H1 (cell line): ENCODE data around the gene DNAJB7. TPM values are rescaled to one million over a fixed set of nuclear protein-coding genes. Genes with fewer than 3 reads are reported as not detected.

Source experiments
- CTCF ChIA-PET: fragments of 300-600 bp; sonication (Branson Sonifier 250); formaldehyde crosslinking; loops from one replicate; lab custom pipeline; 2021; ENCODE audit not compliant: partially characterized antibody; lab: Charles Lee
- POLR2A ChIA-PET: fragments of 300-600 bp; sonication (Branson Sonifier 250); formaldehyde crosslinking; loops from one replicate; lab custom pipeline; 2021; ENCODE audit warnings: inconsistent platforms; ENCODE audit not compliant: partially characterized antibody; lab: Charles Lee
- DNase-seq, 2 experiments: peaks; one replicate each; pipeline versions ENCODE4 v3.0.0 to v3.0.0-alpha.2; 2010 to 2022; ENCODE audit warnings: low spot score in 2 of 2, low read depth in 1 of 2, mixed read lengths in 1 of 2
- FAIRE-seq: peaks from 2 replicates; lab custom pipeline; 2011; peaks lifted over from hg19 to GRCh38; lab: Jason Lieb, UNC
- H2AFZ ChIP-seq: 2 replicates; pipeline ENCODE4 v1.8.1; 2012; ENCODE audit warnings: low read length, inconsistent platforms
- H2AK5ac ChIP-seq: 2 replicates; pipeline ENCODE4 v1.6.1; 2013; ENCODE audit warnings: low read depth, low read length
- H2BK120ac ChIP-seq: replicated peaks from 2 replicates; pipeline ENCODE3; 2013; ENCODE audit warnings: low read depth, low read length, inconsistent platforms
- H2BK12ac ChIP-seq: 2 replicates; pipeline ENCODE4 v1.6.1; 2013; ENCODE audit warnings: low read depth, low read length
- H2BK15ac ChIP-seq: 2 replicates; pipeline ENCODE4 v1.6.1; 2013; ENCODE audit warnings: low read length
- H2BK20ac ChIP-seq: 2 replicates; pipeline ENCODE4 v1.6.1; 2013; ENCODE audit warnings: low read length
- H2BK5ac ChIP-seq: 2 replicates; pipeline ENCODE4 v1.6.1; 2013; ENCODE audit warnings: low read depth, low read length
- H3K14ac ChIP-seq: 2 replicates; pipeline ENCODE4 v1.6.1; 2013; ENCODE audit warnings: inconsistent platforms; ENCODE audit not compliant: insufficient read length
- H3K18ac ChIP-seq: 2 replicates; pipeline ENCODE4 v1.6.1; 2013; ENCODE audit warnings: low read length; ENCODE audit errors: extremely low read depth
- H3K23ac ChIP-seq: 2 replicates; pipeline ENCODE4 v1.6.1; 2013; ENCODE audit warnings: inconsistent platforms; ENCODE audit not compliant: insufficient read length
- H3K23me2 ChIP-seq: 2 replicates; pipeline ENCODE4 v1.6.1; 2013; ENCODE audit warnings: low read depth, low read length
- H3K27ac ChIP-seq: 2 replicates; pipeline ENCODE4 v1.6.1; 2011; ENCODE audit warnings: low read depth, low read length, inconsistent platforms
- H3K27me3 ChIP-seq, 4 experiments: replicated peaks in 1 of 4; 1 replicate in 1 of 4; 2 replicates in 3 of 4; pipeline versions ENCODE4 v1.6.1 to v1.8.1; 2011 to 2013; ENCODE audit warnings: low read length in 3 of 4, mild to moderate bottlenecking in 3 of 4, inconsistent platforms in 2 of 4, mixed read lengths in 2 of 4, moderate library complexity in 1 of 4; ENCODE audit not compliant: control insufficient read depth in 3 of 4, insufficient read depth in 3 of 4; ENCODE audit errors: extremely low read depth in 1 of 4
- H3K36me3 ChIP-seq, 4 experiments: 2 replicates each; pipeline versions ENCODE4 v1.6.1 to v1.8.1; 2011 to 2013; ENCODE audit warnings: mild to moderate bottlenecking in 4 of 4, low read length in 3 of 4, moderate library complexity in 2 of 4, control low read depth in 1 of 4, inconsistent platforms in 1 of 4; ENCODE audit not compliant: insufficient read depth in 4 of 4, control insufficient read depth in 2 of 4
- H3K4ac ChIP-seq: replicated peaks from 2 replicates; pipeline ENCODE3; 2013; ENCODE audit warnings: low read length, low read depth, mixed read lengths, inconsistent platforms; ENCODE audit not compliant: insufficient read length
- H3K4me1 ChIP-seq, 4 experiments: replicated peaks in 1 of 4; 1 replicate in 1 of 4; 2 replicates in 3 of 4; pipeline versions ENCODE4 v1.6.1 to v1.8.1; 2011 to 2013; ENCODE audit warnings: low read length in 3 of 4, inconsistent platforms in 2 of 4, mixed read lengths in 1 of 4; ENCODE audit not compliant: insufficient read depth in 4 of 4, control insufficient read depth in 3 of 4
- H3K4me2 ChIP-seq, 2 experiments: 2 replicates each; pipeline versions ENCODE4 v1.6.1 to v1.8.1; 2011 to 2013; ENCODE audit warnings: low read depth in 2 of 2, low read length in 2 of 2, control low read depth in 1 of 2, inconsistent platforms in 1 of 2, mild to moderate bottlenecking in 1 of 2; ENCODE audit not compliant: insufficient read depth in 1 of 2
- H3K4me3 ChIP-seq, 4 experiments: fragments of 200-600, 300-600 bp in 1 of 4; sonication (generic), shearing (Covaris generic), sonication (Bioruptor Twin) in 1 of 4; 2 replicates each; pipeline versions ENCODE4 v1.5.1 to v1.8.1; 2011 to 2016; ENCODE audit warnings: low read length in 4 of 4, low read depth in 3 of 4, control low read depth in 2 of 4, inconsistent platforms in 2 of 4, mild to moderate bottlenecking in 2 of 4, mixed read lengths in 1 of 4, moderate library complexity in 1 of 4; ENCODE audit not compliant: insufficient read depth in 2 of 4; ENCODE audit errors: extremely low read depth in 1 of 4
- H3K56ac ChIP-seq: replicated peaks from 2 replicates; pipeline ENCODE3; 2013; ENCODE audit warnings: low read depth, mild to moderate bottlenecking, mixed read lengths, low read length, inconsistent platforms; ENCODE audit not compliant: insufficient read length
- H3K79me1 ChIP-seq: 2 replicates; pipeline ENCODE4 v1.6.1; 2013; ENCODE audit warnings: low read depth, low read length, control low read depth
- H3K79me2 ChIP-seq, 2 experiments: 2 replicates each; pipeline versions ENCODE4 v1.6.1 to v1.8.1; 2012 to 2013; ENCODE audit warnings: low read length in 2 of 2, mild to moderate bottlenecking in 2 of 2, inconsistent platforms in 1 of 2; ENCODE audit not compliant: insufficient read depth in 2 of 2, control insufficient read depth in 1 of 2
- H3K9ac ChIP-seq, 4 experiments: replicated peaks in 1 of 4; 1 replicate in 1 of 4; 2 replicates in 3 of 4; pipeline versions ENCODE4 v1.6.1 to v1.8.1; 2011 to 2013; ENCODE audit warnings: low read depth in 3 of 4, low read length in 3 of 4, control low read depth in 2 of 4, mild to moderate bottlenecking in 2 of 4, moderate library complexity in 2 of 4, inconsistent platforms in 1 of 4; ENCODE audit errors: extremely low read depth in 1 of 4
- H3K9me3 ChIP-seq, 2 experiments: 2 replicates each; pipeline versions ENCODE4 v1.6.1 to v1.8.1; 2012 to 2013; ENCODE audit warnings: mild to moderate bottlenecking in 2 of 2, moderate library complexity in 2 of 2, control low read depth in 1 of 2, inconsistent platforms in 1 of 2, low read depth in 1 of 2, low read length in 1 of 2, mixed read lengths in 1 of 2; ENCODE audit not compliant: insufficient read depth in 2 of 2
- H4K20me1 ChIP-seq, 2 experiments: replicated peaks in 1 of 2; 2 replicates each; pipeline versions ENCODE3 to v1.8.1; 2011 to 2013; ENCODE audit warnings: inconsistent platforms in 2 of 2, low read length in 2 of 2, mild to moderate bottlenecking in 1 of 2; ENCODE audit not compliant: insufficient read depth in 2 of 2, control insufficient read depth in 1 of 2
- H4K5ac ChIP-seq: 2 replicates; pipeline ENCODE4 v1.6.1; 2013; ENCODE audit warnings: low read length, low read depth, mixed read lengths, inconsistent platforms; ENCODE audit not compliant: insufficient read length
- H4K8ac ChIP-seq: 2 replicates; pipeline ENCODE4 v1.8.0; 2013; ENCODE audit warnings: mild to moderate bottlenecking, moderate library complexity, low read length, inconsistent platforms; ENCODE audit not compliant: insufficient read depth; ENCODE audit errors: extremely low read depth
- H4K91ac ChIP-seq: replicated peaks from 2 replicates; pipeline ENCODE3; 2013; ENCODE audit warnings: low read length, mixed read lengths, inconsistent platforms; ENCODE audit not compliant: insufficient read length
- CBX5 ChIP-seq: fragments of 300-800, 300-1000 bp; sonication (generic); IDR thresholded peaks from 2 replicates; pipeline ENCODE4 v1.7.1; 2016; ENCODE audit warnings: antibody characterized with exemption, low read length, low read depth
- CEBPB ChIP-seq: IDR thresholded peaks from 2 replicates; pipeline ENCODE4 v1.6.1; 2012; ENCODE audit warnings: low read depth, low read length
- FOSL1 ChIP-seq: IDR thresholded peaks from 2 replicates; pipeline ENCODE4 v1.6.1; 2011; ENCODE audit warnings: mild to moderate bottlenecking, low read depth, low read length, moderate library complexity; ENCODE audit not compliant: insufficient read depth
- PHF8 ChIP-seq: fragments of 200-600 bp; sonication (generic); conservative IDR thresholded peaks from 2 replicates; pipeline ENCODE4 v1.7.1; 2012; ENCODE audit warnings: low read depth, mild to moderate bottlenecking, inconsistent platforms, low read length, moderate library complexity
- POLR2A ChIP-seq, 2 experiments: IDR thresholded peaks; 1 replicate in 1 of 2; 2 replicates in 1 of 2; pipeline ENCODE4 v1.6.1; 2011; ENCODE audit warnings: low read depth in 2 of 2, low read length in 2 of 2, mild to moderate bottlenecking in 2 of 2; ENCODE audit errors: control extremely low read depth in 1 of 2
- RAD21 ChIP-seq, 2 experiments: IDR thresholded peaks in 1 of 2; conservative IDR thresholded peaks in 1 of 2; 2 replicates each; pipeline ENCODE4 v1.6.1; 2011; ENCODE audit warnings: low read depth in 2 of 2, low read length in 2 of 2, improper control_type of control experiment in 1 of 2, inconsistent platforms in 1 of 2, mild to moderate bottlenecking in 1 of 2, moderate library complexity in 1 of 2
- SP1 ChIP-seq: IDR thresholded peaks from 2 replicates; pipeline ENCODE4 v1.6.1; 2011; ENCODE audit warnings: low read depth, low read length
- TBP ChIP-seq: IDR thresholded peaks from 2 replicates; pipeline ENCODE4 v1.6.1; 2011; ENCODE audit warnings: low read depth, low read length, improper control_type of control experiment
- WGBS, 2 experiments: shearing (Covaris generic) in 1 of 2; methylation state at CpG; one replicate each; pipeline versions ENCODE4 v1.1.6 to v1.1.7; 2013 to 2015; ENCODE audit warnings: low lambda C conversion rate in 2 of 2, mixed read lengths in 2 of 2, inconsistent platforms in 1 of 2, low coverage in 1 of 2, missing lambda C conversion rate in 1 of 2; ENCODE audit not compliant: insufficient replicate concordance in 2 of 2, insufficient coverage in 1 of 2, insufficient read length in 1 of 2; ENCODE audit errors: extremely low coverage in 1 of 2, missing lambda C conversion rate in 1 of 2; 5-methylcytosine and 5-hydroxymethylcytosine counted together
- polyA plus RNA-seq, 7 experiments: library from polyadenylated mRNA; depleted of rRNA in 3 of 7; stranded (reverse) in 5 of 7; unstranded in 2 of 7; fragments of >200 nt in 5 of 7; fragments of 200-250 nt in 2 of 7; gene quantifications; 1 replicate in 5 of 7; 2 replicates in 1 of 7; 4 replicates in 1 of 7; pipeline versions ENCODE4 v1.2.1 to v1.2.3, GENCODE V29; 2011 to 2013; ENCODE audit warnings: missing spikeins in 2 of 7, mixed read lengths in 2 of 7
- total RNA-seq: library from RNA; stranded (reverse); fragmentation: NEBNext Ultra II Directional; extraction: Animal tissue kit (Norgen Biotek cat#: 25700); gene quantifications from 2 replicates; pipeline ENCODE4 v1.2.1, GENCODE V29; 2021
- TF ChIP-seq, protein P1 (sequence below): IDR thresholded peaks from 2 replicates; pipeline ENCODE4 v1.6.1; 2012; ENCODE audit warnings: inconsistent platforms

DNAJB7 gene
- total and polyA plus RNA-seq, 2 of the 8 experiments (the other 6 are each of a cell fraction or from before 2014, with no cell fraction given): not detected

- Histone ChIP-seq H4K91ac (no peak overlapping the region), H4K20me1 (peaks cover 0 to 10% of the 10 kb centered on the region in 2 experiments), H3K4ac (no peak overlapping the region), H3K23me2 (no peaks in the 10 kb centered on the region), H3K18ac (no peak overlapping the region), H2AK5ac (no peak overlapping the region), H3K36me3 (peaks cover 8 to 80% (median 39%) of the 10 kb centered on the region in 4 experiments), H3K4me2 (no peak overlapping the region), H3K9me3 (no peaks in the 10 kb centered on the region), H2BK20ac (no peak overlapping the region), H2AFZ (no peak overlapping the region), H3K27me3 (no peaks in the 10 kb centered on the region), H4K8ac (no peak overlapping the region), H3K79me2 (peaks cover 0 to 45% of the 10 kb centered on the region in 2 experiments; a peak in 2 of 4 replicates), H3K9ac (no peak overlapping the region), H3K79me1 (no peaks in the 10 kb centered on the region), H4K5ac (no peak overlapping the region), H2BK12ac (no peak overlapping the region), H2BK5ac (no peak overlapping the region), H3K56ac (no peak overlapping the region), H3K27ac (no peak overlapping the region), H2BK120ac (no peak overlapping the region), H3K14ac (no peak overlapping the region), H3K4me1 (no peaks in the 10 kb centered on the region), H2BK15ac (no peak overlapping the region), H3K4me3 (no peak overlapping the region), H3K23ac (no peak overlapping the region)
- WGBS, 2 experiments: 91% methylated on average over 3 of the region's 3 CpGs; no CpG with 5 or more reads in 1 of the 2 experiments
- FAIRE-seq (no peak), DNase-seq (no peak)
- ChIA-PET CTCF (interaction anchor here (0.6 to 1.5 kb wide), 2 partner anchors 14 to 175 kb away, joined by 3 to 5 read pairs; no protein-coding TSS in a partner anchor), POLR2A (interaction anchor here (0.8 to 1.3 kb wide), 4 partner anchors 14 to 29 kb away, joined by 3 to 5 read pairs (median 4); partner anchors contain the start of genes ST13 and XPNPEP3)
- TF ChIP-seq SP1: no peak
- TF ChIP-seq RAD21 (IDR thresholded peaks at IDR 0.05 in 1 of 2, conservative IDR thresholded peaks at IDR 0.05 in 1 of 2; ENCODE audit: low read depth in 2 of 2, low read length in 2 of 2): no peak
- TF ChIP-seq POLR2A (IDR thresholded peaks at IDR 0.05; ENCODE audit: control extremely low read depth in 1 of 2, low read depth in 2 of 2, low read length in 2 of 2): no peak
- TF ChIP-seq PHF8: no peak
- TF ChIP-seq, protein P1, sequence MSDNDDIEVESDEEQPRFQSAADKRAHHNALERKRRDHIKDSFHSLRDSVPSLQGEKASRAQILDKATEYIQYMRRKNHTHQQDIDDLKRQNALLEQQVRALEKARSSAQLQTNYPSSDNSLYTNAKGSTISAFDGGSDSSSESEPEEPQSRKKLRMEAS: no peak
- TF ChIP-seq FOSL1: no peak
- TF ChIP-seq CEBPB: no peak
- TF ChIP-seq CBX5: no peak
- no peak for TF ChIP-seq TBP
Measured at GRCh38 chr22:40838486-40838885, 23.4 kb downstream of the DNAJB7 start.
